C4-2B (cell line): ENCODE measurements around the gene FOXK1.

Experiments used
- ZFX ChIP-seq: fragments of 450-650 bp; IDR thresholded peaks from 2 replicates; pipeline ENCODE4 v1.6.1; 2017
- TF ChIP-seq, protein P1 (sequence below): fragments of 450-650 bp; conservative IDR thresholded peaks from 2 replicates; pipeline ENCODE4 v1.5.1; 2017; ENCODE audit warnings: mild to moderate bottlenecking

GRCh38 chr7:4747013-4747412 lies 64.9 kb downstream of the FOXK1 start:
- TF ChIP-seq, protein P1, sequence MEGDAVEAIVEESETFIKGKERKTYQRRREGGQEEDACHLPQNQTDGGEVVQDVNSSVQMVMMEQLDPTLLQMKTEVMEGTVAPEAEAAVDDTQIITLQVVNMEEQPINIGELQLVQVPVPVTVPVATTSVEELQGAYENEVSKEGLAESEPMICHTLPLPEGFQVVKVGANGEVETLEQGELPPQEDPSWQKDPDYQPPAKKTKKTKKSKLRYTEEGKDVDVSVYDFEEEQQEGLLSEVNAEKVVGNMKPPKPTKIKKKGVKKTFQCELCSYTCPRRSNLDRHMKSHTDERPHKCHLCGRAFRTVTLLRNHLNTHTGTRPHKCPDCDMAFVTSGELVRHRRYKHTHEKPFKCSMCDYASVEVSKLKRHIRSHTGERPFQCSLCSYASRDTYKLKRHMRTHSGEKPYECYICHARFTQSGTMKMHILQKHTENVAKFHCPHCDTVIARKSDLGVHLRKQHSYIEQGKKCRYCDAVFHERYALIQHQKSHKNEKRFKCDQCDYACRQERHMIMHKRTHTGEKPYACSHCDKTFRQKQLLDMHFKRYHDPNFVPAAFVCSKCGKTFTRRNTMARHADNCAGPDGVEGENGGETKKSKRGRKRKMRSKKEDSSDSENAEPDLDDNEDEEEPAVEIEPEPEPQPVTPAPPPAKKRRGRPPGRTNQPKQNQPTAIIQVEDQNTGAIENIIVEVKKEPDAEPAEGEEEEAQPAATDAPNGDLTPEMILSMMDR: no peak
- no peak for TF ChIP-seq ZFX
